ENCODE results near the gene KCND3.

KCND3 gene

DNA sequence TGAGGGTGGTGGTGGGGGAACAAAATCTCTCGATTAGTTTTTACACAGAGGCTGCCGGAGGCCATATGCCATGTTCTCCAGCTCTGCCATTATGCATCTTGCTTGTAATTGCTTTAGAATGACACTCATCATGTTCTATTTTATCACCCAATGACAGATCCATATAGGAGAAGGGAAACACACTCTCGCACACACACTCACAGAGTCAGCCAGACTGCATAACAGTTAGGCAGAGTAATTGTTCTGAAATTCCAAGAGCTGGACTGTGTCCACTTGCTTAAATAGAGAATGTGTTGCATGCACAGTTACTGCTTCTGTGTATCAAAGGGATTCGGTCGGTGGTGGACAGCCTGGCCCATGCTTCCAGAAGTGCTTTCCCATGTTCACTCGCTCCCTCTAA is 30.6 kb downstream of the KCND3 start:
- DNase-seq: no peak

DNA sequence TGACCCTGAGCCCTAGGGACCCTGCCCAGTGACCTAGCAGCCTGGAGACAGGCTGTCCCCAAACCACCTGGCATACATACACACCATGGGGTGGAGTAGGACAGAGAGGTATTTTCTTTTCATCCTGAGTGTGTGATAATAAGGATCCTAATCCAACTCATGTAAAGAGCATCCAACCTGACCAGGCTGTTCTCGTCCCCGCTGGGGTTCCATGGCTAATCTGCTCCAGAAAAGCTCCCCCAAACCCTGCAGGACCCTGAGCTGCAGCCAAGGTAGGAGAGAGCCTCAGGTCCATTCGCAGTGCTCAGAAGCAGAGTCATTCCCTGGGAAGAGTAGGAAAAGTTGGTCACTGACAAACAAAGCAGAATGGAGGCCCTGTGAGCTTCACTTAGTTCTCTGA is 31.4 kb downstream of the KCND3 start:
- DNase-seq: peak in 1 of 14 donors; percentile 46

DNA sequence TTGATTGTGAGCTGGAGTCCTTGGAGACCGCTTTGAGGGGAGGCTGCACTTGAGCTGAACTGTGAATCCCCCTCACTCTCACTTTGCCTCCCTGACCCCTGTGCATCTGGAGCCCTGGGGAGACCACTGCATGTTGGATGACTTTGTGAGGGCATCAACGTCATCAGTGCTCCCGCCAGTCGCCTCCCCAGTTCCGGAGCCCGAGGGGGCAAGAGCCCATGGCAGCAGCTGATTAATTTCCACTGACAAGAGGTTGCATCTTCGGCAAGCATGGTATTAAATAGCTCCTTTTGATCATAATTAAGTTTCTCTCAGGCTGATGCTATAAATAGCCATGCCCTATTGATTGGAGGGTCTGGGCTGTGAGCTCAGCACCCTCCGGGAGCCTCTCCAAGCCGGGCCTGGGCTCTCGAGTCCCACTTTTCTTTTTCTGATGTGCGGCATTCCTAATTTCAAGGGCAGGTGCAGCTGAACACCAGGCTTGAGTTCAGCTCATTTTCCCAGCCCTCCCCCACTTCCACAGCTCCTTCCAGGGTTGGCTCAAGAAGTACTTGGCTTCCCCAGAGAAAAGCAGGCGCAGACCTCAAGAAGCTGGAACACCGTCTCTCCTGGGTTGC is 33.2 kb downstream of the KCND3 start:
- DNase-seq: peak in 1 of 14 donors; percentile 19

DNA sequence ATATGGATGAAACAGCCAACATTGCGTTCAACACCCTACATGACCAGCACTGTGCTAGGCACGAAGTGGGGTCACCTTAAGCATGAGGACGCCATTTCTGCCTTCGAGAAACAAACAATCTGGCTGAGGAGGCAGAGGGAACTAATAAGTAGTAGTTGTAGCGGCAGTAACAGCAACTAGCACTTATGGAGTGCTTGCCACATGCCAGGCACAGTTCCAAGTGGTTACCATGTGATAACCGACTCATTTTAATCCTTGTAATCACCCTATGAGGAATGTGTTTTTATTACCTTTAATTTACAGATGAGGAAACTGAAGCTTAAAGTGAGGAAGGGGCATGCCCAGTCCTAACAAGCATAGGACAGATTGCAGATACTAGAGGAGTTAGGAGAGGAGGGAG is 33.7 kb downstream of the KCND3 start:
- DNase-seq: no peak

DNA sequence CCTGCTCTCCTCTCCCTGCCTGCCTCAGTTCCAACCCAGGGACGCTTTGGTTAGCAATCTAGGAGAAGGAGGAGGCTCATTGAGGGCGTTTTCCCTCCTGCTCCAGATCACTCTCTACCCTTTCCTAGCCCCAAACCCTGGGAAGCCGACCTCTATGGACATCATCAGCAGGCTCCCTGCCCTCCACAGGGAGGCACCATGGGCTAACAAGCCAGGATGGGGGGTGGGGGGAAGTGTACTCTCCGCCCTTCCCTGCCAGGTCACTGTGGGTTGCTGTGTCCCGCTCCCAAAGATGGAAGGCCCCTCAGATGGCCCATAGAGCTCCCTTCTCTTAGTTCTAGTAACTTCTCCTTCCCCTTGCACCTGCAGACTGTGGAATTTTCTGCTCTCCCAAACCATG is 35.7 kb downstream of the KCND3 start:
- no peak for DNase-seq

DNA sequence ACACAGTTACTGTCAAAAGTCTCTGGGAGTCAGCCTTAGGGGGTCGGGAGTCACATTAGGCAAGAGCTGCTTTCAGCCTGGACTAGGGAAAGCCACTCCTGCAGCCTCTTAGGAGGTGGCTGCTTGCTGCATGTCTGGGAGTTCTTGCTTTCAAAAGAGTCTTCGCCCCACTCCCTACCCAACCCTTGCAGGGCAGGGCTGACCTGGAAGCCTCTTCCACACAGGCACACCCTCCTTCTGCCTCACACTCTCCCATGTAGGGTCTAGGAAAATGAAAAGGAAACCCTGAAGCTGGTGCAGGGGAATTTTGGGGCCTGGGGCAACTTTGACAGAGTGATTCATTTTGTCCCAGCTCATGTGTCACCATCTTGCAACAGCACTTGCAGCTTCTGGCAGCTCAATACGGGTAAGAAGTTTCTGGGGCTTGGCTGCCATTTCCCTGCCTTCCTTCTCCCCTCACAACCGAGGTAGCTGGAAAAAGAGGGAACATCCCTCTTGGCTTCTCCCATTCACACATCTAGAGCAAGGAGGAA is 37.3 kb downstream of the KCND3 start:
- DNase-seq: no peak

DNA sequence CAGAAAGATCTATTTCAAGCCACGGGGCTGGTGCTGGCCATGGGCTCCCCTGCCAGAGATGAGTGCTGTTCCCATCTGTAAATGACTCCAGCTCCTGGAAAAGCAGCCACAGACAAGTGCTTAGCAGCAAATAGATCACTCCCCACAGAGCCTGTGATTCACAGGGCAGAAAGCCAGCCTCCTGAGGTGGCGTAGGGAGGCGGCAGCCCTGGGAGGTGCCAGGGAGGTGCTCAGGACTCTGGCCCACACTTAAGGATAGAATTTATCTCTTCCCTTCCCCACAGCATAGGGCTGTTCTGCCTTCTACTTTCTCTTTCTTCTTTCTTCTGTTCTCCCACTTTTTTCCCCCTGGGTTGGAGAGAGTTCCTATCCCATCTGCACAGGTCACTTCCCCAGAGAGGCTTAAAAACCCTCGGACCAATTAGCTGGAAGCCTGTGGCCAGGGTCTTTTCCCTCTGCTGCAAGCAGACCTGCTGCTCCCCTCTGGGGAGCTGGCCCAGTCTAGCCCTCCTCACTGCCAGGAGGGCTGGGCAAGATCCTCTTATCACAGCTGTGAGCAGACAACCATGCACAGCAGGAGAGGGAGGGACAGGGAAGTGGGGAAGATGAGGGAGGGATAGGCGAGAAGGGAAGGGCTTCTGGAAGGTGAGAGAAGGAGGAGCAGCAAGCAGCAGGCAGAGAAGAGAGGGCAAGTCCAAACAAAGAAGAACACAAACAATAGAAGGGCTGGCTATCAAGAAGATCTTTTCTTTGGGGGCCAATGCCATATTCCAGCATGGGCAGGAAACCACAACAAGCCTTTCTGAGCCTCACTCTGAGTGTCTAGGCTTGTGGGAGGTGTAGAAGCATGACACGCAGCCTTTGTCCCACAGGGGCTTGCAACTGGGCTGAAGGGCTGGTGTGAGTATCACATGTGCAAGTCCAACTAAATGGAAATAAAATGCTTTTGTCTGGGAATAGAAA is 41.0 kb downstream of the KCND3 start:
- peak in 10 of 14 donors; percentile 15 to 64 (median 29) for DNase-seq

DNA sequence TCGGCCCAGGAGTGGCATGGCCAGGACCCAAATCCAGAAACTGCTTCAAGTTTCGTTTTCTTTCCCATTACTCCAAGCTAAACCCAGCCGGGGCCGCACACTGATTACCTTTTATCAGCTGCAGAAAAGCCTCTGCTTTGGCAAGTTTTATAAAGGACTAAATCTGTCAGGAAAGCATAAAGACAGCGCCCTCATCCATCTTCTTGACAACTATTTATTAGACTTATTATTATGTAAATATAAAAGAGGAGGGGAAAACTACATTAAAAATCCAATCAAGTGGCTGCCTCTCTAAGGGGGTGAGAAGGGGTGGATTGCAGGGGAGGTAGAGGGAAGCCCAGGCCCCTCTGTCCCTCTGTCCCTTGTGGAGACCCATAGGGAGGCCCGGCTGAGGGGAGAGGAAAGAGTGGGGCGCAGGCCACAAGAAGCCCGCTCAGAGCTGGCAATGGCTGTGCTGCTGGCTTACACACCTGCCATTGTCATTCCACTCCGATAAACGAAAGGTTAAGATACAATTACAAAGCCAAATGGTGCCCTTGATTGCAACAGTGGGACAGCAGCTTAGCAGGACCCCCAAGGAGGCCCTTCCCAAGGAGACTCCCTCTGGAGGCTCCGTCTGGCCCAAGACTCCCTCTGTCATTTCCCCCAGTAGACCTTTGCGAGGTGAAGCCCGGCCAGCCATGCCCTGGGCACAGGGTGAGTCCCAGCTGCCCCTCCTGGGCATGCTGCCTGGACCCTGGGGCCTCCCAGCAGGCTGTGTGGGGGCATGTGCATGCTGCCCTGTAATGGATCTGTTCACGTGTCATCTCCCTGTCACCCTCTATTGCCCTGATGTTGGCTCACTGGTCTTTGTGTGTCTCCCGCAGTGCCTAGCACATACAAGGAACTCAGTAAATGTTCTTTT is 45.4 kb downstream of the KCND3 start:
- peak in 2 of 14 donors; percentile 51 to 95 for DNase-seq

DNA sequence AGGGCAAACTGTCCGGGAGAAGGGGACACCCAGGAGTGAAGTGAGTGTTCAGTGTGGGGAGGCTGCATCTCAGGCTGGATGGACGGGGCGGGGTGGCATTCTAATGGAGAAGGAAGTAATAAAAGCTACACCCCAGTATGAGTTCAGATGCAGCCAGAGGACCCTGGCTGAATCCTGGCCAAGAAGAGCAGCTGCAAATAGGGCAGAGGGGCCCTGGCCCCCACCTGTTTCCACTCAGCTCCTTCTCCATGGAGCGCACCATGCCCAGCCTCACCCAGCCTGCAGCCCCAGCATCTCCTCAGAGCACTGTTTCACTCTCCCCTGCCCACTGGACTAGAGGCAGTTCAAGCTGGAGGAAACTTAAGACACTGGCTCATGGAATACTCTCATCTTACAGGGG is 46.4 kb downstream of the KCND3 start:
- DNase-seq: no peak

DNA sequence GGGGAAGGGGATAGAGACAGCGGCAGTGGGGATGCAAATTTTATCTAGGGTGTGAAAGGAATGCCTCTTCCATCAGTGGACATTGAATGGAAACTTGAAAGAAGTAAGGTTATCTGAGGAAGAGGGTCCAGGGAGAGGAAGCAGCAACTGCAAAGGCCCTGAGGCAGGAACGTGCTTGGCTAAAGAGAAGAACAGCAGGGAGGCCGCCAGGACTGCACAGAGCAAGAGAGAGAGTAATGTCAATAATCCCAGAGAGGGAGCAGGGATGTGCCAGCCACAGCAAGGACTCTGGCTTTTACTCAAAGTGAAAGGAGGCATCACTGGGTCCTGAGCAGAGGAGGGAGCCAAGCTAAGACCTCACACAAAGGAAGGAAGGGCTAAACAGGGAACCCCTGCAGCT is 50.9 kb downstream of the KCND3 start:
- no peak for DNase-seq

DNA sequence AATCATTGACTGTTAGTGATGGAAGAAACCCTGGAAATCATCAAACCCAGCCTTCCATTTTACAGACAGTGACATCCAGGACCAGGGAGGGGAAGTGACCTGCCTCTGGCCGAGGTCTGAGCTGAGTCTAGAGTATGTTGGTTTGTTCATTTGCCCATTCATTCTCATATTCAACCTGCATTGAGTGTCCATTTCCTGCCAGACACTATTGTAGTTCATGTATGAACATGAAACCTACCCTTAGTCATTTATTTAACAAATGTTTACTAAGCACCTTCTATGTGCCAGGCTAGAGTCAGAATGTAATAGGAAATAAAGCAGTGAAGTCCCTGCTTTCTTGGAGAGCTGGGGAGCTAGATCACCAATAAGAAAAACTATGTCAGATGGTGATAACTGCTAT is 51.3 kb downstream of the KCND3 start:
- no peak for DNase-seq

DNA sequence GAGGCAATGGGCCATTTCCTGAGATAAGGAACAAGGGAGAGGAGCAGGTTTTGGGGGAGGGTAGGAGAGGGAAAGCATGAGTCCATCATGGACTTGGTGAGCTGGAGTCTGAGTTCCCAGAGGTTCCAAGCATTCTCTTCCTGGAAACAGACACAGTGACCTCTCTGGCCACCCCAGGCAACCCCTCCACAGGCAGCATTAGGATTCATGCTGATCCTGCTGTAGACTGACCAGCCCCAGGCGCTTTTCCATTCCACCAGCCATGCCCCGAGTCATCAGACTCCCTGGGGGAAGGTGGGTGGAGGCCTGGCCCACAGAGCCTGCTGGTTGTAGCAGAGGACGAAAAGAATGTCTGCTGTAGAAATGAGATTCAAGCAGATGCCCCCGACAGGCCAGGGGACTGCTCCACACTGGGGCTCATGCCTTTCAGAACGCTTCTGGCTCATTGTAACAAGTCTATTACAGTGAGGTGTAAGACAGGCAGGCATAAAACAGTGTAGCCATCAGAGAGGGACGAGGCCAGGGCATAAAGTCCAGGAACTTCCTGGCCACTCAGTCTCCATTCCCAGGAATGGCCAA is 52.2 kb downstream of the KCND3 start:
- no peak for DNase-seq

DNA sequence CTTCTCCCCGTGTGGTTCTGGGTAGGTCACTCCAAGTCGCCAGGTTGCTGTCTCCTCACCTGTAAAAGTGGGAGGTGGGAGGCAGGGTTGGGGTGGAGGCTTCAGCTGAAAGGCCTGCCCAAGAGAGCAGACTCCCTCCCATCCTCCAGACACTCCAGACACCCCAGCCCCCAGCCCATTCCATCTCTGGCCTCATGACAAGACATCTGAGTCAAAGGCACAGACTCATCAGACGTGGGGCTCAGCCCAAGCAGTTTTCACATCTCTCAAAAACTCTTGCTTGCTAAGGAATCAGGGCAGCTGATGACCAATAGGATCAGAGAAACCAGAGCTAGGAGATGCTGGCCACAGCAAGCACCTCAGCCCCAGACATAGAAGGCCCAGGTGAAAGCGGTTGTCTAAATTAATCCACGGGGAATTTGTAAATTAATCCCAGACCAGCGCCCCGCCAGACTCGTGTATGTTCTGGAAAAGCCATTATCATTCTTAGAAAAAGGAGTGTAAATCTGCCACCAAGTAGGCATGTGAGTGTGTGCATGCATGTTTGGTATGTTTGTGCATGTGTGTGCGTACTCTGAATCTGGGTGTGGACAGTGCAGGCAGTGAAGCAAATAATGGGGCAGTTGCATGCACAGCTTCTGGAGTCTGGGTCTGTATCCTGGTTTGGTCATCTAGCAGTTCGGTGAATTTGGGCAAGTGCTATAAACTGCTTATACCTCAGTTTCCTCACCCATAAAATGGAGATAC is 55.2 kb downstream of the KCND3 start:
- DNase-seq: no peak

DNA sequence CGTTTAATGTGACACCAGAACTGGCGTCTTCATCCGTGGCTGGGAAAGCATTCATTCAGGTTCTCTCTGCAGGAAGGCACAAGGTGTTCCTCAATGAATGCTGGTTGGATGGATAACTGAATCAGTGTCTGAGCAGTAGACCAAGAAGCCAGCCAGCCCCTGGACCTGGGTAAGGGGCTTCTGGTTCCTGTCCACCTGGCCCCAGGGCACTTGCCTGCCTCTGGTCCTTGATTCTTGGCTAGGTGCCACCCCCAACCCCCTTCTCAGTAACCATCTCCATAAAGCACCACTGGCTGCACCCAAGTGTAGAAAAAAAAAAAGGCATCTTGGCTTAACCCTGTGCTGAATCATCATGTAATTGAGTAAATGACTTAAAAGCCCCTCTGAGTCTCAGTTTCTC is 59.1 kb downstream of the KCND3 start:
- no peak for DNase-seq

DNA sequence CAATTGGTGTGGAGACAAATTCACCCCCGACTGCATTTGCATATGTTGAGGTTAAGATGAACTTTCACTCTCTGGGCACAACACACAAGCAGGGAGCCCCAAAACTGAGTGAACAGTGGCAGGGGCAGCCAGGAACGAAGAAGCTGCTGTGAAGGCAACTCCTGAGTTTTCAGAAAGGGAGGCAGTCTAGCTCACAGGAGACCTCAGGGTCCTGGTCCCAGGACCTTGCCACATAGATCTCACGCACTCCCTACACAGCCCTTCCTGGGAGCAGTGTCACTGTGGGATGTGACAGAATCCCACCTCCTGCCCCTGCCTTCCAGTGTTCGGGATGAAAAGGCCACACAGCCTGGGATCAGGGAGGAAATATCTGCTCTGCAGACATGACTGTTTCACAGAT is 60.9 kb downstream of the KCND3 start:
- DNase-seq: no peak

DNA sequence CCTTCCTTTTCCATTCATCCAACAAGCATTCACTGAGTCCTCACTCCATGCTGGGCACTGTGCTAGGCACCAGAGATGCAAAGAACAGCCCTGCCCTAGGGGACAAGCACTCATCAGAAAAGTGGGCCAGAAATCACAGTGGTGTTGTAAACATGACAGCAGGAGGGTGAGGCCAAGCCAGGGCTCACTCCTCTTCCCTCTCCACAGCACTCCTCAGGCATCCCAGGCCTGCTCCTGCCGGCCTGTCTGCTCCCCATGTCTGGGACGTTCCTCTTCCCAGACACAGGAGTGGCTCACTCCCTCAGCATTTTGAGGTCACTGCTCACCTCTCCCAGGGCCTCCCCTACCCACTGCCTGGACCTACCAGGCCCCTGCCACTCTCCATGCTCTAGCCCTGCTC is 61.8 kb downstream of the KCND3 start:
- no peak for DNase-seq

DNA sequence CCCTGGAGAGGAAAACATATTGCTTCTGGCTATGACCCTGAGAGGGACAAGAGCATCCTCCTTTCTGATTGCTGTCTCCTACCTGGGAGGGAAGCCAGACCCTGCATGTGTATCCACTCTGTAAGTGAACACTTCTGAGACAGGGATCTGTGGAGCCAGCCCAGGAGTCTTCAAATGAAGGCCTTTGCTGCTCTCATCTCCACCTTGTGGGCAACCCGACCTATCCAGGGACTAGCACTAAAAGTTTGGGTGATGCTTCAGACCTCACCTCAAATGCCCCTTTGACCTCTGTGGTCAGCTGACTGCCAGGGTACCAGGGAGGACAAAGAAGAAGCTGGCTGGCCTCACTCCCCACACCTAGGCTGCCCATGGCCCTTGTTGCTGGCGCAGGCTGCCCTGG is 64.7 kb downstream of the KCND3 start:
- no peak for DNase-seq

DNA sequence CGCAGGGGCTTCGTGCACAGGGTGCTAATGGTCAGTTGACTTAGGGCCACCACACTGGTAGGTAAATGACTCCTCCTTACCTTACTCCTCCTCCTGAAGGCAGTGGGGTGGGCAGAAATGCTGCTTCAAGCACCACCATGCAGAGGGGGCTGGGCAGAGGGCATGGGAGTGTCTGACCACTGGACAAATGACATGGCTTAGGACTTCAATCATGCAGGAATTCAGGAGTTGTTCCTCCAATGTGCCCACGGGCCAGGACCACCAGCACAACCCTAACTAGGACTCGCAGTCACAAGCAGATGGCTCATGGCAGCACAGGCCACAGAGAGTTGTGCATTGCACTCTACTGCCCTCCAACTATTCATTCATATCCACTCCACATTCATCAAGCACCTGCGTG is 65.7 kb downstream of the KCND3 start:
- no peak for DNase-seq

DNA sequence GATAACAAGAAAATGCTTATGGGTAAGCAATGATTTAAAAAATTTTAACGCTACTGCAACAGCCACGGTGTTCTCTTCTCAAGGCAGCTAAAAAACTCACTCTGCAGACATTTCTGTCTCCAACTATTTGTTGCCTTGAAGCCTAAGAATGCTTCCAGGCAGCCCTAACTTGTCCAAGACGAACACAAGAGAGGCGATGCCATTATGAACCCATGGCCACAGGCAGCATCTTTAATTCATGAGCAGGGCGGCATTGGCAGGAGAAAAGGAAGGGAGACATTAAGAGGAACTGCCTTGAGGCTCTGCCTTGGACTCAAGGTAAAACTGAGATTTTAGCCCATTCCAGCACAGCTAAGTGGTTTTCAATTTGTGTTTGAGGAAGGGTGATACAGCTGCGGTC is 67.5 kb downstream of the KCND3 start:
- DNase-seq: peak in 1 of 14 donors; percentile 11

DNA sequence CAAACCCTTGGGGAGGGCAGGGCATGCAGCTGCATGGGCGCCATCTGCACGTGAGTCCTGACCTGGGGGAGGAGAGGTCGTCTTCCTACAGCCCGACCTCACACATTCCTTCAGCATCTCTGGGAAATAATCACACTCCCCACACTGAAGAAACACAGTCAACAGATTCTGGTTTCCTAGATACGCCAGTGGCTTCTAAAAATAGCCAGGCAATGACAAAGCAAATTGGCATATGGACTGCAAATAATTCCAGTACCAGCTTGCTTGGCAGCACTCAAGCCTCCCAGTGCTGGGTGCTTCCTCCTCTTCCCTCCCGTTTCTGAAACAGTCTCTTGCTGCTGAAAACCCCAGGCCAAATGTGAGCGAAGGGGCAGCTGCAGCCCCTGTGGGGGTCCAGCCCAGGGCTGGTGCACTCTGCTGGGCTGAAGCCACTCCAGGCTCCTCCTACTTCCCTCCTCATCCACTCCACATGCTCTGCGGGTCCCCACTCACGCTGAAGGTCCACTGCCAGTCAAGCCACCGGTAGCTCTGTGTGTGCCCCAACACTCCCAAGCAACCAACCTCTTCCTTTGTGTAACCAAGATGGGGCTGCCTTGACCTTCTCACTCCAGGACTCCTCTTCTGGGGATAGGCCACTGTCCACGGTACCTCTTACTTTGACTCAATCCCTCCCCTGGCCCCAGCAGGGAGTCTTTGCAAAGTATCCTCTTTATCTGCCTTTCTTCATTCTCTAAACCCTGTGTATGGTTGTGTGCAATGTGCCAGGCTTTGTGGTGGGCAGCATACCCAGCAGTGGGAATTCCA is 69.0 kb downstream of the KCND3 start:
- DNase-seq: peak in 8 of 14 donors; percentile 16 to 97 (median 35)
